Activated T-helper 2 cell treated with anti-CD3 and anti-CD28 coated beads, Interferon-gamma antibody, Interleukin-2, Interleukin-4, amounts not matched to agents 10 μg/mL and 5 μg/mL and 100 μg/mL, durations not matched to agents 14 hours and 24 hours and 36 hours (primary cell): Measurements from ENCODE around the gene ATP6AP1. TPM values are rescaled to one million over a fixed set of nuclear protein-coding genes. Genes with fewer than 3 reads are reported as not detected.
A peak's percentile ranks its signal among the peaks of the same experiment; 100 is the strongest.

ENCODE experiments used
- DNase-seq: peaks from one replicate; pipeline ENCODE4 v3.0.0; 2021; ENCODE audit warnings: low spot score
- H3K27ac Mint-ChIP-seq: one replicate; pipeline ENCODE4 v1.8.0; 2021; ENCODE audit warnings: mixed read lengths
- H3K27me3 Mint-ChIP-seq: one replicate; pipeline ENCODE4 v1.8.0; 2021; ENCODE audit warnings: low read depth, mixed read lengths
- H3K36me3 Mint-ChIP-seq: one replicate; pipeline ENCODE4 v1.8.0; 2021; ENCODE audit warnings: low read depth, mixed read lengths
- H3K4me1 Mint-ChIP-seq: one replicate; pipeline ENCODE4 v1.8.0; 2021; ENCODE audit warnings: low read depth, mixed read lengths
- H3K4me3 Mint-ChIP-seq: one replicate; pipeline ENCODE4 v1.8.0; 2021; ENCODE audit warnings: low read depth, mild to moderate bottlenecking, moderate library complexity, mixed read lengths
- H3K9me3 Mint-ChIP-seq: one replicate; pipeline ENCODE4 v1.8.0; 2021; ENCODE audit warnings: mixed read lengths
- intact Hi-C: fragments of 100-400 bp; cut with micrococcal nuclease; formaldehyde crosslinking; loops from one replicate; pipeline ENCODE4 v1.15.1; 2023
- total RNA-seq: library from RNA; stranded (reverse); gene quantifications from 2 replicates; pipeline ENCODE4 v1.2.3, GENCODE V29; 2022

Gene ATP6AP1
- total RNA-seq, 1 donor from 2014 or later, result 48.9 TPM

GRCh38 chrX:154437971-154438893 is 9.8 kb downstream of the ATP6AP1 start:
- H3K27ac Mint-ChIP-seq, result peak overlapping the region; percentile 65
- intact Hi-C loops, result loop anchor here (5.0 kb wide), 1 partner anchor 41 kb away; the partner anchor contains the start of gene RPL10
- DNase-seq, result no peak
- no peaks in the 10 kb centered on the region for H3K27me3 Mint-ChIP-seq
- H3K36me3 Mint-ChIP-seq, result peaks cover 36% of the 10 kb centered on the region
- no peaks in the 10 kb centered on the region for H3K9me3 Mint-ChIP-seq
- peaks cover 8% of the 10 kb centered on the region for H3K4me1 Mint-ChIP-seq
- peak overlapping the region; percentile 85 for H3K4me3 Mint-ChIP-seq

- Mint-ChIP-seq H3K9me3 (no peaks in the 10 kb centered on the region), H3K27ac (no peak overlapping the region), H3K4me3 (no peak overlapping the region), H3K27me3 (no peaks in the 10 kb centered on the region), H3K36me3 (peaks cover 33% of the 10 kb centered on the region), H3K4me1 (peaks cover 12% of the 10 kb centered on the region)
- intact Hi-C loops, result loop anchor here (5.0 kb wide), 2 partner anchors 37 to 43 kb away; partner anchors contain the start of genes LAGE3 and RPL10
- no peak for DNase-seq
Measured at GRCh38 chrX:154439841-154440240, 11.4 kb downstream of the ATP6AP1 start.

GRCh38 chrX:154440623-154441357 is 12.3 kb downstream of the ATP6AP1 start:
- Mint-ChIP-seq H3K27ac (no peak overlapping the region), H3K9me3 (no peaks in the 10 kb centered on the region), H3K27me3 (no peaks in the 10 kb centered on the region), H3K4me3 (no peak overlapping the region), H3K36me3 (peaks cover 26% of the 10 kb centered on the region), H3K4me1 (peaks cover 12% of the 10 kb centered on the region)
- DNase-seq, result no peak
- intact Hi-C loops, result loop anchor here (5.0 kb wide), 1 partner anchor 37 kb away; the partner anchor contains the start of gene LAGE3

- DNase-seq, result no peak
- no peaks in the 10 kb centered on the region for H3K27me3 Mint-ChIP-seq
- intact Hi-C loops, result loop anchor here (5.0 kb wide), 1 partner anchor 36 kb away; the partner anchor contains the start of gene LAGE3
- peaks cover 8% of the 10 kb centered on the region for H3K4me1 Mint-ChIP-seq
- H3K9me3 Mint-ChIP-seq, result no peaks in the 10 kb centered on the region
- H3K36me3 Mint-ChIP-seq, result peaks cover 26% of the 10 kb centered on the region
- no peak overlapping the region for H3K4me3 Mint-ChIP-seq
- H3K27ac Mint-ChIP-seq, result no peak overlapping the region
Measured at GRCh38 chrX:154441564-154441963, 13.1 kb downstream of the ATP6AP1 start.

GRCh38 chrX:154441984-154442707 is 13.7 kb downstream of the ATP6AP1 start:
- H3K4me3 Mint-ChIP-seq, result no peak overlapping the region

GRCh38 chrX:154443479-154443910 is 15.0 kb downstream of the ATP6AP1 start:
- Mint-ChIP-seq H3K27me3 (no peaks in the 10 kb centered on the region), H3K4me3 (peak overlapping the region; percentile 75), H3K27ac (peak overlapping the region; percentile 50), H3K9me3 (no peaks in the 10 kb centered on the region), H3K36me3 (peaks cover 30% of the 10 kb centered on the region), H3K4me1 (peaks cover 3% of the 10 kb centered on the region)
- intact Hi-C loops, result loop anchor here (5.0 kb wide), 1 partner anchor 34 kb away; the partner anchor contains the start of gene LAGE3
- no peak for DNase-seq

More at GRCh38 chrX:154441984-154442707, 13.7 kb downstream of the ATP6AP1 start:
- intact Hi-C loops, result loop anchor here (5.0 kb wide), 1 partner anchor 35 kb away; the partner anchor contains the start of gene LAGE3
- Mint-ChIP-seq H3K9me3 (no peaks in the 10 kb centered on the region), H3K36me3 (peaks cover 31% of the 10 kb centered on the region), H3K27ac (no peak overlapping the region), H3K4me1 (peaks cover 8% of the 10 kb centered on the region), H3K27me3 (no peaks in the 10 kb centered on the region)
- DNase-seq, result no peak

GRCh38 chrX:154443992-154444754 is 15.7 kb downstream of the ATP6AP1 start, which contains the start of gene FAM50A:
TSS of gene FAM50A (plus strand) at chrX:154444141. CDS start at chrX:154444236, 95 bp downstream.
- intact Hi-C loops, result loop anchor here (5.0 kb wide), 1 partner anchor 33 kb away; the partner anchor contains the start of gene LAGE3
- Mint-ChIP-seq H3K9me3 (no peaks in the 10 kb centered on the region), H3K36me3 (peaks cover 27% of the 10 kb centered on the region), H3K4me3 (peak within 1 kb of the TSS; percentile 75), H3K27me3 (no peaks in the 10 kb centered on the region), H3K27ac (peak within 1 kb of the TSS; percentile 50), H3K4me1 (peaks cover 3% of the 10 kb centered on the region)
- peak; percentile 64 for DNase-seq

- H3K9me3 Mint-ChIP-seq, result no peaks in the 10 kb centered on the region
- H3K27me3 Mint-ChIP-seq, result no peaks in the 10 kb centered on the region
- H3K27ac Mint-ChIP-seq, result no peak overlapping the region
- DNase-seq, result no peak
- peak overlapping the region; percentile 58 for H3K4me3 Mint-ChIP-seq
- H3K36me3 Mint-ChIP-seq, result peaks cover 27% of the 10 kb centered on the region
- intact Hi-C loops, result loop anchor here (5.0 kb wide), 1 partner anchor 32 kb away; the partner anchor contains the start of gene LAGE3
- H3K4me1 Mint-ChIP-seq, result peaks cover 3% of the 10 kb centered on the region
Measured at GRCh38 chrX:154444755-154445246, 16.3 kb downstream of the ATP6AP1 start.

GRCh38 chrX:154445776-154446175 is 17.3 kb downstream of the ATP6AP1 start:
- intact Hi-C loops, result no loop called here
- Mint-ChIP-seq H3K9me3 (no peaks in the 10 kb centered on the region), H3K36me3 (peaks cover 29% of the 10 kb centered on the region), H3K27ac (no peak overlapping the region), H3K4me1 (peaks cover 3% of the 10 kb centered on the region), H3K27me3 (no peaks in the 10 kb centered on the region), H3K4me3 (peak overlapping the region; percentile 51)
- no peak for DNase-seq

GRCh38 chrX:154446430-154446829 is 18.0 kb downstream of the ATP6AP1 start:
- Mint-ChIP-seq H3K4me3 (no peak overlapping the region), H3K27ac (no peak overlapping the region), H3K36me3 (peaks cover 29% of the 10 kb centered on the region), H3K4me1 (peaks cover 3% of the 10 kb centered on the region), H3K27me3 (no peaks in the 10 kb centered on the region), H3K9me3 (no peaks in the 10 kb centered on the region)
- intact Hi-C loops, result no loop called here
- DNase-seq, result no peak

- H3K27ac Mint-ChIP-seq, result no peak overlapping the region
- H3K36me3 Mint-ChIP-seq, result peaks cover 34% of the 10 kb centered on the region
- no peaks in the 10 kb centered on the region for H3K9me3 Mint-ChIP-seq
- H3K4me3 Mint-ChIP-seq, result no peak overlapping the region
- H3K27me3 Mint-ChIP-seq, result no peaks in the 10 kb centered on the region
- H3K4me1 Mint-ChIP-seq, result peaks cover under 1% of the 10 kb centered on the region
- no peak for DNase-seq
- intact Hi-C loops, result no loop called here
Measured at GRCh38 chrX:154448484-154448883, 20.0 kb downstream of the ATP6AP1 start.
